Lung (tissue), 12 donors: ENCODE data around the gene SLC7A6. TPM values are rescaled to one million over a fixed set of nuclear protein-coding genes. Genes with fewer than 3 reads are reported as not detected.

Experiments used
- ATAC-seq: fragments of 200-7000 bp; cut with Tn5 transposase; one replicate; pipeline ENCODE4 v1.9.1; 2020; ENCODE audit warnings: moderate number of reproducible peaks; ENCODE audit not compliant: insufficient read depth, low FRiP score
- DNase-seq, 3 donors: peaks; one replicate each; pipeline ENCODE4 v3.0.0-alpha.2; 2013 to 2017
- H3K27ac ChIP-seq, 2 donors: one replicate each; pipeline ENCODE4 v1.5.1; 2013; ENCODE audit warnings: mild to moderate bottlenecking in 2 of 2, moderate library complexity in 2 of 2, control low read depth in 1 of 2, inconsistent platforms in 1 of 2, low read depth in 1 of 2, low read length in 1 of 2
- H3K27me3 ChIP-seq, 3 donors: one replicate each; pipeline ENCODE4 v1.5.1; 2013; ENCODE audit warnings: low read length in 2 of 3; ENCODE audit not compliant: control insufficient read depth in 3 of 3, insufficient read depth in 3 of 3
- H3K36me3 ChIP-seq, 4 donors: one replicate each; pipeline ENCODE4 v1.5.1; 2013; ENCODE audit warnings: low read length in 4 of 4, mild to moderate bottlenecking in 1 of 4, moderate library complexity in 1 of 4; ENCODE audit not compliant: control insufficient read depth in 4 of 4, insufficient read depth in 4 of 4
- H3K4me1 ChIP-seq, 5 donors: one replicate each; pipeline ENCODE4 v1.5.1; 2013; ENCODE audit warnings: low read length in 5 of 5, mild to moderate bottlenecking in 2 of 5, moderate library complexity in 1 of 5; ENCODE audit not compliant: control insufficient read depth in 5 of 5, insufficient read depth in 5 of 5
- H3K4me3 ChIP-seq: one replicate; pipeline ENCODE4 v1.5.1; 2013; ENCODE audit warnings: mild to moderate bottlenecking, control low read depth, moderate library complexity
- H3K9ac ChIP-seq, 2 donors: one replicate each; pipeline ENCODE4 v1.5.1; 2013; ENCODE audit warnings: low read length in 2 of 2, control low read depth in 1 of 2; ENCODE audit not compliant: insufficient read depth in 1 of 2
- H3K9me3 ChIP-seq, 4 donors: one replicate each; pipeline ENCODE4 v1.5.1; 2013; ENCODE audit warnings: low read length in 3 of 4, mild to moderate bottlenecking in 1 of 4, moderate library complexity in 1 of 4; ENCODE audit not compliant: control insufficient read depth in 4 of 4, insufficient read depth in 3 of 4
- WGBS, 2 donors: extraction: QIAGEN DNeasy Blood & Tissue Kit; methylation state at CpG; one replicate each; pipeline ENCODE4 v1.1.7; 2013; 5-methylcytosine and 5-hydroxymethylcytosine counted together
- polyA plus RNA-seq, 2 donors: library from polyadenylated mRNA; stranded (reverse); fragments of 200-250 nt; gene quantifications; one replicate each; pipeline ENCODE4 v1.2.1, GENCODE V29; 2013
- total RNA-seq, 2 donors: library from RNA; depleted of rRNA in 1 of 2; stranded (reverse); fragments of >200 nt in 1 of 2; gene quantifications; one replicate each; pipeline ENCODE4 v1.2.1, GENCODE V29; 2014 to 2021
- TF ChIP-seq, protein P1 (sequence below): IDR thresholded peaks from 2 replicates; pipeline ENCODE4 v1.5.1; 2012; ENCODE audit warnings: mild to moderate bottlenecking; ENCODE audit errors: control extremely low read depth, extremely low read depth
- donor health status: control.
- donor health status: control.
- donor health status: Bipolar disorder and iron deficiency.
- donor health status: healthy.
- donor health status: DM: yes; HTN: yes; CAD: no.

Gene SLC7A6
- total and polyA plus RNA-seq, 4 donors: 8.9 to 36.2 (median 20.0) TPM

DNA sequence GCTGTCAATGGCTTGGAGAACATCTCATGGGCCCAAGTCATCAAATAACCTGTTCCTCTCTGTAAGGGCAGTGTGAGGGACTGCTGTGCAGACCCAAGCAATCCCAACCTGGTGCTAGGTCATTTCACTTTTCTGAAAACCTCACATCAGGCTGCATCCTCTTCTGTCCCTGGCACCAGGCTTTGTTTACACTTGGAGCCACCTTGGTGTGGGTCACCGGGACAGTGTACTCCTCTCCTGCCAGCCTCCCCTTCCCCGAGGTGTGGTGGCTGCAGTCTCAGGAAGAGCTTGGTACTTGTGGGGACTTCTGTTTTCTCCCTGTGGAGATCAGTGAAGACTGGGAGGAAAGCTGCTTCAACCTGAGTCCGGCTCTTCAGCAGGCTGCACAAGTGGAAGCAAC lies 34.0 kb downstream of the SLC7A6 start:
- 81 to 83% methylated on average over 3 of the region's 3 CpGs for WGBS, 2 donors
- no peak for DNase-seq
- Histone ChIP-seq H3K9me3 (no peaks in the 10 kb centered on the region), H3K27ac (peak overlapping the region in 1 of 2 donors; percentile 86), H3K4me3 (no peak overlapping the region), H3K9ac (no peak overlapping the region), H3K27me3 (no peaks in the 10 kb centered on the region), H3K4me1 (peaks cover 0 to 8% (median 0%) of the 10 kb centered on the region in 5 donors), H3K36me3 (peaks cover 25 to 54% (median 37%) of the 10 kb centered on the region in 4 donors)
- ATAC-seq: no peak
- TF ChIP-seq, protein P1, sequence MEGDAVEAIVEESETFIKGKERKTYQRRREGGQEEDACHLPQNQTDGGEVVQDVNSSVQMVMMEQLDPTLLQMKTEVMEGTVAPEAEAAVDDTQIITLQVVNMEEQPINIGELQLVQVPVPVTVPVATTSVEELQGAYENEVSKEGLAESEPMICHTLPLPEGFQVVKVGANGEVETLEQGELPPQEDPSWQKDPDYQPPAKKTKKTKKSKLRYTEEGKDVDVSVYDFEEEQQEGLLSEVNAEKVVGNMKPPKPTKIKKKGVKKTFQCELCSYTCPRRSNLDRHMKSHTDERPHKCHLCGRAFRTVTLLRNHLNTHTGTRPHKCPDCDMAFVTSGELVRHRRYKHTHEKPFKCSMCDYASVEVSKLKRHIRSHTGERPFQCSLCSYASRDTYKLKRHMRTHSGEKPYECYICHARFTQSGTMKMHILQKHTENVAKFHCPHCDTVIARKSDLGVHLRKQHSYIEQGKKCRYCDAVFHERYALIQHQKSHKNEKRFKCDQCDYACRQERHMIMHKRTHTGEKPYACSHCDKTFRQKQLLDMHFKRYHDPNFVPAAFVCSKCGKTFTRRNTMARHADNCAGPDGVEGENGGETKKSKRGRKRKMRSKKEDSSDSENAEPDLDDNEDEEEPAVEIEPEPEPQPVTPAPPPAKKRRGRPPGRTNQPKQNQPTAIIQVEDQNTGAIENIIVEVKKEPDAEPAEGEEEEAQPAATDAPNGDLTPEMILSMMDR: no peak

DNA sequence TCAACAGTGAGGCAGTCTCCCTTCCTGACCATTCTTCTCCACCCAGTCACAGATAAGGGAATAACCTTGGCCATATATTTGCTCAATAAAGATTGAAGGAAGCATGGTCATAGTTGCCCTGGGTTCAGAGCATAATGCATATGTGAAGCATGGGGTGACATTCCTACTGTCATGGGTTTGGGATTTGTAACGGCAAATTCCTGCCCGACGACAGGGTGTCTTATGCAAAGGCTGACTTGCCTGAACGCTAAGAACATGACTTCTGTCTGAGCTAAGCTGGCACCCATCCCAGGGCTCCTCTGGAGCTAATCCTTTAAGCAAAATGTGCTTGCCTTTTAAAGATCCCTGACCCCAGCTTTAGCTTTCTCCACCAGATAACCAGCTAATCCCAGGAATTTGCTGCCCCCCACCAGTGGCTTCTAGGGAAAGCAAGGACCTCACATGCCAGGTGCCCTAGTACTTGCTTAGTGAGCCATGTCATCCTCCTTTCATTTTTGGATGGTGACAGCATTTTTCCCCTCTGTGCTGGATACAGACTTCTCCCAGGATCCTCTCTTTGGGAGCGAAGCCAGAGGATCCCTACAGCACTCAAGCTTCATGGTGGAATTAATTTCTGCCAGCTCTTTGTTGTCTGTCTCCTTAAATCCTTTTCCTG lies 34.7 kb downstream of the SLC7A6 start:
- Histone ChIP-seq H3K27ac (peak overlapping the region; percentile 41 to 86), H3K4me3 (no peak overlapping the region), H3K27me3 (no peaks in the 10 kb centered on the region), H3K36me3 (peaks cover 25 to 53% (median 40%) of the 10 kb centered on the region in 4 donors), H3K4me1 (peaks cover 0 to 8% (median 0%) of the 10 kb centered on the region in 5 donors), H3K9me3 (no peaks in the 10 kb centered on the region), H3K9ac (no peak overlapping the region)
- ATAC-seq (no peak), DNase-seq (peak in 2 of 3 donors; percentile 40 to 56)
- TF ChIP-seq, protein P1: no peak
- WGBS, 2 donors: 65 to 75% methylated on average over 5 of the region's 5 CpGs

DNA sequence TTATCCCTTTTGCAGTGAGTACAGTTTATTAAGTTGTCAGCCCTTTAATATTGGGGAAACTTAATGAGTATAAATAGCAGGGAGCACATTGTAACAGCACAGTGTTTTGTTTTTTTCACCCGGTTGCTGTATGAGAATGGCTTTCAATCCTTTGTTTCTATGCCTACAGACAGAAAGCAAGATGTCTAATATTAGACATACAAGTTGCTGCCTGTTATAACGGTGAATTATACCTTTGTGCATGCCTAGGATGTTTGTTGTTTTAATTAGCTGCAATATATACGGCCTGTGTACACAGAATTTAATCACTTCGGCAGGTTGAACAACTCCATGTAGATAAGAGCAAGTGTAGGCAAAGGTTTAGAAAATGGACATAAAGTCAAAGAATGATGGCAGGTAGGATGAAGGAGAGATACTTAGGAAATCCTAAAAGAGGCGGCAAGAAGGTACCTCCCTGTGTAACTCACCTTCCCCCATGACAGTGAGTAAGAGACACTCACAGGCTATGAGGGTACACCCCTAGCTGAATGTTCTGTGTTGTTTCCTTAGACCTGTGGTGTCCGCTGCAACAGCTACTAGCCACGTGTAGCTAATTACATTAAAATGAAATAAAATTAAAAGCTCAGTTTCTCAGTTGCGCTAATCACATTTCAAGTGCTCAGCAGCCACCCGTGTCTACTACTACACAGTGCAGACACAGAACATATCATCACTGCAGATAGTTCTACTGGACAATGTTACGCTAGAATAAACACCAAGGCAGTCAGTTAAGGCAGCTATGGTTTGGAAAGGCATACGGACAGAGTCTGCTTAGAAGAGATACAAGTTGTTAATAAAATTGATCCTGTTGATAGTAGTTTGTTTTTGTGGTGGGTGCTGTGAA lies 35.5 kb downstream of the SLC7A6 start:
- no peaks in the 10 kb centered on the region for H3K9me3 ChIP-seq
- TF ChIP-seq, protein P1: no peak
- H3K4me3 ChIP-seq: no peak overlapping the region
- H3K27me3 ChIP-seq: no peaks in the 10 kb centered on the region
- H3K27ac ChIP-seq: peak overlapping the region in 1 of 2 donors; percentile 86
- H3K36me3 ChIP-seq: peaks cover 25 to 51% (median 42%) of the 10 kb centered on the region in 4 donors
- 84 to 85% methylated on average over 11 of the region's 11 CpGs for WGBS, 2 donors
- DNase-seq (no peak), ATAC-seq (no peak)
- H3K4me1 ChIP-seq: peaks cover 0 to 8% (median 0%) of the 10 kb centered on the region in 5 donors
- H3K9ac ChIP-seq: no peak overlapping the region
